HL-60 (cell line): ENCODE measurements around the gene MPO.

Experiments
- DNase-seq, 2 experiments: peaks; one replicate each; pipeline ENCODE4 v3.0.0-alpha.2; 2010 to 2020; ENCODE audit warnings: low read depth in 1 of 2, low spot score in 1 of 2
- H3K27ac ChIP-seq: fragments of 250-450 bp; sonication (Bioruptor Pico); replicated peaks from 2 replicates; pipeline ENCODE4 v1.5.1; 2020; ENCODE audit warnings: mild to moderate bottlenecking, moderate library complexity
- H3K27me3 ChIP-seq: fragments of 250-450 bp; sonication (Bioruptor Pico); 2 replicates; pipeline ENCODE4 v1.5.1; 2021; ENCODE audit warnings: mild to moderate bottlenecking, moderate library complexity; ENCODE audit not compliant: insufficient read depth, poor library complexity, severe bottlenecking
- H3K4me3 ChIP-seq: replicated peaks from 2 replicates; pipeline ENCODE4 v1.5.1; 2011; ENCODE audit warnings: mild to moderate bottlenecking, control low read depth, low read length; ENCODE audit not compliant: insufficient read depth
- GABPA ChIP-seq: IDR thresholded peaks from 2 replicates; pipeline ENCODE4 v1.6.1; 2012; ENCODE audit warnings: low read depth
- POLR2AphosphoS5 ChIP-seq: IDR thresholded peaks from 2 replicates; pipeline ENCODE4 v1.6.1; 2012; ENCODE audit warnings: low read depth
- SPI1 ChIP-seq: IDR thresholded peaks from 2 replicates; pipeline ENCODE4 v1.6.1; 2012; ENCODE audit warnings: low read depth, mild to moderate bottlenecking, borderline replicate concordance
- TF ChIP-seq, protein P1 (sequence below): IDR thresholded peaks from one replicate; pipeline ENCODE4 v1.5.1; 2011; ENCODE audit warnings: low read length, control low read depth, inconsistent platforms; ENCODE audit not compliant: insufficient read depth
- TF ChIP-seq, protein P2 (sequence below): IDR thresholded peaks from 2 replicates; pipeline ENCODE4 v1.6.1; 2012; ENCODE audit warnings: low read depth; ENCODE audit not compliant: insufficient replicate concordance

The MPO gene

DNA sequence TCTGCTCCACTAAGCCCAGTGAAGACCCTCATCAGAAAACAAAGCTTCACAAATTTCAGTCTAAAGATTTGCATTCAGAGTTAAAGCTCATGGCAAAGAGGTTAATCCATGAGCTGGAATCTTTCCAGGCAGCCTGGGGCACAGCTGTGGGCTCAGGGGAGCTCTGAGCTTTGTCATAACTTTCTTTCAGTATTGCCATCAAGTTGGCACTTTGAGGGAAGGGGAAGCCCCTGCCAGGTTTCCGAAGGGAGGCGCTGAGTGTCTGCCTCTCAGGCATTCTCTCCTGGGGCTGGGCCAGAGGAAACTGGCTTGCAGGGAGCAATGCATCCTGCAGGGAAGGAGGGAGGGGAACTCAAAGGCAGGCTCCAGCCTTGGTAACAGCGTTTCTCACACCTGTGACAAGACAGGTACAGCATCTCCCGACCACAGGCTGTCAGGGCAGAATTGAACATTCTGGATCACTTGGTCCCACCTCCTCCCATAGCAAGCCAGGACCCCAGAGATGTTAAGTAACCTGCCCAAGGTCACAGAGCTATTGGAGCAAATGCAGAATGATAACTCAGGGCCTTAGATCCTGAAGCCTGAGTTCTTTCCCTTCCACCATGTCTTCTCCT lies 38.5 kb downstream of the MPO start:
- H3K27ac ChIP-seq, result no peak overlapping the region
- no peaks in the 10 kb centered on the region for H3K27me3 ChIP-seq
- DNase-seq, result no peak
- H3K4me3 ChIP-seq, result no peak overlapping the region
- TF ChIP-seq POLR2AphosphoS5, result no peak
- TF ChIP-seq, protein P1, sequence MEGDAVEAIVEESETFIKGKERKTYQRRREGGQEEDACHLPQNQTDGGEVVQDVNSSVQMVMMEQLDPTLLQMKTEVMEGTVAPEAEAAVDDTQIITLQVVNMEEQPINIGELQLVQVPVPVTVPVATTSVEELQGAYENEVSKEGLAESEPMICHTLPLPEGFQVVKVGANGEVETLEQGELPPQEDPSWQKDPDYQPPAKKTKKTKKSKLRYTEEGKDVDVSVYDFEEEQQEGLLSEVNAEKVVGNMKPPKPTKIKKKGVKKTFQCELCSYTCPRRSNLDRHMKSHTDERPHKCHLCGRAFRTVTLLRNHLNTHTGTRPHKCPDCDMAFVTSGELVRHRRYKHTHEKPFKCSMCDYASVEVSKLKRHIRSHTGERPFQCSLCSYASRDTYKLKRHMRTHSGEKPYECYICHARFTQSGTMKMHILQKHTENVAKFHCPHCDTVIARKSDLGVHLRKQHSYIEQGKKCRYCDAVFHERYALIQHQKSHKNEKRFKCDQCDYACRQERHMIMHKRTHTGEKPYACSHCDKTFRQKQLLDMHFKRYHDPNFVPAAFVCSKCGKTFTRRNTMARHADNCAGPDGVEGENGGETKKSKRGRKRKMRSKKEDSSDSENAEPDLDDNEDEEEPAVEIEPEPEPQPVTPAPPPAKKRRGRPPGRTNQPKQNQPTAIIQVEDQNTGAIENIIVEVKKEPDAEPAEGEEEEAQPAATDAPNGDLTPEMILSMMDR, result no peak
- TF ChIP-seq GABPA, result no peak
- TF ChIP-seq SPI1, result no peak
- TF ChIP-seq, protein P2, sequence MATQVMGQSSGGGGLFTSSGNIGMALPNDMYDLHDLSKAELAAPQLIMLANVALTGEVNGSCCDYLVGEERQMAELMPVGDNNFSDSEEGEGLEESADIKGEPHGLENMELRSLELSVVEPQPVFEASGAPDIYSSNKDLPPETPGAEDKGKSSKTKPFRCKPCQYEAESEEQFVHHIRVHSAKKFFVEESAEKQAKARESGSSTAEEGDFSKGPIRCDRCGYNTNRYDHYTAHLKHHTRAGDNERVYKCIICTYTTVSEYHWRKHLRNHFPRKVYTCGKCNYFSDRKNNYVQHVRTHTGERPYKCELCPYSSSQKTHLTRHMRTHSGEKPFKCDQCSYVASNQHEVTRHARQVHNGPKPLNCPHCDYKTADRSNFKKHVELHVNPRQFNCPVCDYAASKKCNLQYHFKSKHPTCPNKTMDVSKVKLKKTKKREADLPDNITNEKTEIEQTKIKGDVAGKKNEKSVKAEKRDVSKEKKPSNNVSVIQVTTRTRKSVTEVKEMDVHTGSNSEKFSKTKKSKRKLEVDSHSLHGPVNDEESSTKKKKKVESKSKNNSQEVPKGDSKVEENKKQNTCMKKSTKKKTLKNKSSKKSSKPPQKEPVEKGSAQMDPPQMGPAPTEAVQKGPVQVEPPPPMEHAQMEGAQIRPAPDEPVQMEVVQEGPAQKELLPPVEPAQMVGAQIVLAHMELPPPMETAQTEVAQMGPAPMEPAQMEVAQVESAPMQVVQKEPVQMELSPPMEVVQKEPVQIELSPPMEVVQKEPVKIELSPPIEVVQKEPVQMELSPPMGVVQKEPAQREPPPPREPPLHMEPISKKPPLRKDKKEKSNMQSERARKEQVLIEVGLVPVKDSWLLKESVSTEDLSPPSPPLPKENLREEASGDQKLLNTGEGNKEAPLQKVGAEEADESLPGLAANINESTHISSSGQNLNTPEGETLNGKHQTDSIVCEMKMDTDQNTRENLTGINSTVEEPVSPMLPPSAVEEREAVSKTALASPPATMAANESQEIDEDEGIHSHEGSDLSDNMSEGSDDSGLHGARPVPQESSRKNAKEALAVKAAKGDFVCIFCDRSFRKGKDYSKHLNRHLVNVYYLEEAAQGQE, result no peak

DNA sequence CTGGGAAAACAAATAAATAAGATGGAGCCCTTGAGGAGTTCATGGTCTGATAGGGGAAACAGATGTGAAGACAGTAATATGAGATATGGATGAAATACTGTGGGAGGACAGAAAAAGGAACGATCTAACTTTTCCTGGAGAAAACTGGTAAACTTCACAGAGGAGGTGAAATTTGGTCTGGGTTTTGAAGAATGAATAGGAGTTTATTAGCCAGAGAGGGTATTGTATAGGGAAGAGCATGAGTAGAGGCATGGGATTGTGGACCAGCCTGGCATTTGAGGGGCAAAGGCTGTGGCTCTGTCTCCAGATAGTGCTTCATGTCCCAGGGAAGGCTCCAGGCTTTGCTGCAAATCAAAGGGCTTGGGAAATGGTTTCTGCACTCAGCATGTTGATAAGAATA lies 40.7 kb downstream of the MPO start:
- no peak overlapping the region for H3K4me3 ChIP-seq
- no peak for DNase-seq
- TF ChIP-seq, protein P2, result no peak
- TF ChIP-seq, protein P1, result no peak
- TF ChIP-seq POLR2AphosphoS5, result no peak
- TF ChIP-seq SPI1, result no peak
- TF ChIP-seq GABPA, result no peak

DNA sequence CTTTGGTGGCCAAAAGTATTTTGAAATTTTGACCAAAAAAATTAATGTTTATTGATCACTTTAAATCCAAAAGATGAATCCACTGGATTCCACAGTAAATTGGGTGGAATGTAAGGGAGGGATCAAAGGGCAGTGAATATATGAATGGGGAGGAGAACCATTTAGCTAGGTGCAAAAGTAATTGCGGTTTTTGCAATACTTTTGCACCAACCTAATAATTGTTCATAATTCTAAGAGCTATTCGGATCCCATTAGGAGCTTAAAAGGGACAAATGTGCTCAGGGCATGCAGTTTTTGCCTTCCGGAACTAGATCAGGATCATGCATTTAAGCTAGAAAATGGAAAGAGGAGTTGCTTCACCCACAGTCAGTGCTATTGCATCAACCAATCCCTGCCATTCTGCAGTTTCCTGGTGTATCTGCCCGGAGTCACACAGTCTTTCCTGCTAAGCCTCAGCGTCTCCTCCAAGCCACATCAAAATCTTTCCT lies 42.5 kb downstream of the MPO start, which contains the start of gene LPO:
Gene LPO (plus strand): TSS at position 438 of the 488 bp plus-strand sequence. CDS start 4,396 bp downstream, outside the sequence.
- H3K27me3 ChIP-seq, result no peaks in the 10 kb centered on the region
- H3K27ac ChIP-seq, result no peak within 1 kb of the TSS
- no peak within 1 kb of the TSS for H3K4me3 ChIP-seq
- no peak for TF ChIP-seq GABPA
- TF ChIP-seq, protein P1, result no peak
- TF ChIP-seq, protein P2, result no peak
- no peak for TF ChIP-seq POLR2AphosphoS5
- TF ChIP-seq SPI1, result no peak
- DNase-seq, result no peak

More for the DNA sequence above, 40.7 kb downstream of the MPO start:
- no peaks in the 10 kb centered on the region for H3K27me3 ChIP-seq
- no peak overlapping the region for H3K27ac ChIP-seq
